H1 (cell line): Measurements from ENCODE around the gene CADPS. TPM values are rescaled to one million over a fixed set of nuclear protein-coding genes. Genes with fewer than 3 reads are reported as not detected.

Source experiments
- CTCF ChIA-PET: fragments of 300-600 bp; sonication (Branson Sonifier 250); formaldehyde crosslinking; loops from one replicate; lab custom pipeline; 2021; ENCODE audit not compliant: partially characterized antibody; lab: Charles Lee
- POLR2A ChIA-PET: fragments of 300-600 bp; sonication (Branson Sonifier 250); formaldehyde crosslinking; loops from one replicate; lab custom pipeline; 2021; ENCODE audit warnings: inconsistent platforms; ENCODE audit not compliant: partially characterized antibody; lab: Charles Lee
- DNase-seq, 2 experiments: peaks; one replicate each; pipeline versions ENCODE4 v3.0.0 to v3.0.0-alpha.2; 2010 to 2022; ENCODE audit warnings: low spot score in 2 of 2, low read depth in 1 of 2, mixed read lengths in 1 of 2
- FAIRE-seq: peaks from 2 replicates; lab custom pipeline; 2011; peaks lifted over from hg19 to GRCh38; lab: Jason Lieb, UNC
- H2AFZ ChIP-seq: 2 replicates; pipeline ENCODE4 v1.8.1; 2012; ENCODE audit warnings: low read length, inconsistent platforms
- H2AK5ac ChIP-seq: 2 replicates; pipeline ENCODE4 v1.6.1; 2013; ENCODE audit warnings: low read depth, low read length
- H2BK120ac ChIP-seq: replicated peaks from 2 replicates; pipeline ENCODE3; 2013; ENCODE audit warnings: low read depth, low read length, inconsistent platforms
- H2BK12ac ChIP-seq: 2 replicates; pipeline ENCODE4 v1.6.1; 2013; ENCODE audit warnings: low read depth, low read length
- H2BK15ac ChIP-seq: 2 replicates; pipeline ENCODE4 v1.6.1; 2013; ENCODE audit warnings: low read length
- H2BK20ac ChIP-seq: 2 replicates; pipeline ENCODE4 v1.6.1; 2013; ENCODE audit warnings: low read length
- H2BK5ac ChIP-seq: 2 replicates; pipeline ENCODE4 v1.6.1; 2013; ENCODE audit warnings: low read depth, low read length
- H3K14ac ChIP-seq: 2 replicates; pipeline ENCODE4 v1.6.1; 2013; ENCODE audit warnings: inconsistent platforms; ENCODE audit not compliant: insufficient read length
- H3K18ac ChIP-seq: 2 replicates; pipeline ENCODE4 v1.6.1; 2013; ENCODE audit warnings: low read length; ENCODE audit errors: extremely low read depth
- H3K23ac ChIP-seq: 2 replicates; pipeline ENCODE4 v1.6.1; 2013; ENCODE audit warnings: inconsistent platforms; ENCODE audit not compliant: insufficient read length
- H3K23me2 ChIP-seq: 2 replicates; pipeline ENCODE4 v1.6.1; 2013; ENCODE audit warnings: low read depth, low read length
- H3K27ac ChIP-seq: 2 replicates; pipeline ENCODE4 v1.6.1; 2011; ENCODE audit warnings: low read depth, low read length, inconsistent platforms
- H3K27me3 ChIP-seq, 4 experiments: replicated peaks in 1 of 4; 1 replicate in 1 of 4; 2 replicates in 3 of 4; pipeline versions ENCODE4 v1.6.1 to v1.8.1; 2011 to 2013; ENCODE audit warnings: low read length in 3 of 4, mild to moderate bottlenecking in 3 of 4, inconsistent platforms in 2 of 4, mixed read lengths in 2 of 4, moderate library complexity in 1 of 4; ENCODE audit not compliant: control insufficient read depth in 3 of 4, insufficient read depth in 3 of 4; ENCODE audit errors: extremely low read depth in 1 of 4
- H3K36me3 ChIP-seq, 4 experiments: 2 replicates each; pipeline versions ENCODE4 v1.6.1 to v1.8.1; 2011 to 2013; ENCODE audit warnings: mild to moderate bottlenecking in 4 of 4, low read length in 3 of 4, moderate library complexity in 2 of 4, control low read depth in 1 of 4, inconsistent platforms in 1 of 4; ENCODE audit not compliant: insufficient read depth in 4 of 4, control insufficient read depth in 2 of 4
- H3K4ac ChIP-seq: replicated peaks from 2 replicates; pipeline ENCODE3; 2013; ENCODE audit warnings: low read length, low read depth, mixed read lengths, inconsistent platforms; ENCODE audit not compliant: insufficient read length
- H3K4me1 ChIP-seq, 4 experiments: replicated peaks in 1 of 4; 1 replicate in 1 of 4; 2 replicates in 3 of 4; pipeline versions ENCODE4 v1.6.1 to v1.8.1; 2011 to 2013; ENCODE audit warnings: low read length in 3 of 4, inconsistent platforms in 2 of 4, mixed read lengths in 1 of 4; ENCODE audit not compliant: insufficient read depth in 4 of 4, control insufficient read depth in 3 of 4
- H3K4me2 ChIP-seq, 2 experiments: 2 replicates each; pipeline versions ENCODE4 v1.6.1 to v1.8.1; 2011 to 2013; ENCODE audit warnings: low read depth in 2 of 2, low read length in 2 of 2, control low read depth in 1 of 2, inconsistent platforms in 1 of 2, mild to moderate bottlenecking in 1 of 2; ENCODE audit not compliant: insufficient read depth in 1 of 2
- H3K4me3 ChIP-seq, 4 experiments: fragments of 200-600, 300-600 bp in 1 of 4; sonication (generic), shearing (Covaris generic), sonication (Bioruptor Twin) in 1 of 4; 2 replicates each; pipeline versions ENCODE4 v1.5.1 to v1.8.1; 2011 to 2016; ENCODE audit warnings: low read length in 4 of 4, low read depth in 3 of 4, control low read depth in 2 of 4, inconsistent platforms in 2 of 4, mild to moderate bottlenecking in 2 of 4, mixed read lengths in 1 of 4, moderate library complexity in 1 of 4; ENCODE audit not compliant: insufficient read depth in 2 of 4; ENCODE audit errors: extremely low read depth in 1 of 4
- H3K56ac ChIP-seq: replicated peaks from 2 replicates; pipeline ENCODE3; 2013; ENCODE audit warnings: low read depth, mild to moderate bottlenecking, mixed read lengths, low read length, inconsistent platforms; ENCODE audit not compliant: insufficient read length
- H3K79me1 ChIP-seq: 2 replicates; pipeline ENCODE4 v1.6.1; 2013; ENCODE audit warnings: low read depth, low read length, control low read depth
- H3K79me2 ChIP-seq, 2 experiments: 2 replicates each; pipeline versions ENCODE4 v1.6.1 to v1.8.1; 2012 to 2013; ENCODE audit warnings: low read length in 2 of 2, mild to moderate bottlenecking in 2 of 2, inconsistent platforms in 1 of 2; ENCODE audit not compliant: insufficient read depth in 2 of 2, control insufficient read depth in 1 of 2
- H3K9ac ChIP-seq, 4 experiments: replicated peaks in 1 of 4; 1 replicate in 1 of 4; 2 replicates in 3 of 4; pipeline versions ENCODE4 v1.6.1 to v1.8.1; 2011 to 2013; ENCODE audit warnings: low read depth in 3 of 4, low read length in 3 of 4, control low read depth in 2 of 4, mild to moderate bottlenecking in 2 of 4, moderate library complexity in 2 of 4, inconsistent platforms in 1 of 4; ENCODE audit errors: extremely low read depth in 1 of 4
- H3K9me3 ChIP-seq, 2 experiments: 2 replicates each; pipeline versions ENCODE4 v1.6.1 to v1.8.1; 2012 to 2013; ENCODE audit warnings: mild to moderate bottlenecking in 2 of 2, moderate library complexity in 2 of 2, control low read depth in 1 of 2, inconsistent platforms in 1 of 2, low read depth in 1 of 2, low read length in 1 of 2, mixed read lengths in 1 of 2; ENCODE audit not compliant: insufficient read depth in 2 of 2
- H4K20me1 ChIP-seq, 2 experiments: replicated peaks in 1 of 2; 2 replicates each; pipeline versions ENCODE3 to v1.8.1; 2011 to 2013; ENCODE audit warnings: inconsistent platforms in 2 of 2, low read length in 2 of 2, mild to moderate bottlenecking in 1 of 2; ENCODE audit not compliant: insufficient read depth in 2 of 2, control insufficient read depth in 1 of 2
- H4K5ac ChIP-seq: 2 replicates; pipeline ENCODE4 v1.6.1; 2013; ENCODE audit warnings: low read length, low read depth, mixed read lengths, inconsistent platforms; ENCODE audit not compliant: insufficient read length
- H4K8ac ChIP-seq: 2 replicates; pipeline ENCODE4 v1.8.0; 2013; ENCODE audit warnings: mild to moderate bottlenecking, moderate library complexity, low read length, inconsistent platforms; ENCODE audit not compliant: insufficient read depth; ENCODE audit errors: extremely low read depth
- H4K91ac ChIP-seq: replicated peaks from 2 replicates; pipeline ENCODE3; 2013; ENCODE audit warnings: low read length, mixed read lengths, inconsistent platforms; ENCODE audit not compliant: insufficient read length
- ASH2L ChIP-seq: fragments of 200-600, 300-600 bp; sonication (generic); IDR thresholded peaks from one replicate; pipeline ENCODE4 v1.7.1; 2017; ENCODE audit warnings: low read length
- CEBPB ChIP-seq: IDR thresholded peaks from 2 replicates; pipeline ENCODE4 v1.6.1; 2012; ENCODE audit warnings: low read depth, low read length
- CHD1 ChIP-seq: IDR thresholded peaks from 2 replicates; pipeline ENCODE4 v1.6.1; 2012; ENCODE audit warnings: low read depth, low read length, improper control_type of control experiment
- RFX5 ChIP-seq: IDR thresholded peaks from 2 replicates; pipeline ENCODE4 v1.6.1; 2011; ENCODE audit warnings: low read depth, low read length, improper control_type of control experiment, borderline replicate concordance
- WGBS, 2 experiments: shearing (Covaris generic) in 1 of 2; methylation state at CpG; one replicate each; pipeline versions ENCODE4 v1.1.6 to v1.1.7; 2013 to 2015; ENCODE audit warnings: low lambda C conversion rate in 2 of 2, mixed read lengths in 2 of 2, inconsistent platforms in 1 of 2, low coverage in 1 of 2, missing lambda C conversion rate in 1 of 2; ENCODE audit not compliant: insufficient replicate concordance in 2 of 2, insufficient coverage in 1 of 2, insufficient read length in 1 of 2; ENCODE audit errors: extremely low coverage in 1 of 2, missing lambda C conversion rate in 1 of 2; 5-methylcytosine and 5-hydroxymethylcytosine counted together
- polyA plus RNA-seq, 7 experiments: library from polyadenylated mRNA; depleted of rRNA in 3 of 7; stranded (reverse) in 5 of 7; unstranded in 2 of 7; fragments of >200 nt in 5 of 7; fragments of 200-250 nt in 2 of 7; gene quantifications; 1 replicate in 5 of 7; 2 replicates in 1 of 7; 4 replicates in 1 of 7; pipeline versions ENCODE4 v1.2.1 to v1.2.3, GENCODE V29; 2011 to 2013; ENCODE audit warnings: missing spikeins in 2 of 7, mixed read lengths in 2 of 7
- total RNA-seq: library from RNA; stranded (reverse); fragmentation: NEBNext Ultra II Directional; extraction: Animal tissue kit (Norgen Biotek cat#: 25700); gene quantifications from 2 replicates; pipeline ENCODE4 v1.2.1, GENCODE V29; 2021

The CADPS gene
- total and polyA plus RNA-seq, 2 of the 8 experiments (the other 6 are each of a cell fraction or from before 2014, with no cell fraction given), result 7.1 to 10.2 TPM

GRCh38 chr3:62777674-62778073, 97.5 kb downstream of the CADPS start:
- Histone ChIP-seq H4K5ac (no peak overlapping the region), H2AK5ac (no peak overlapping the region), H3K79me1 (no peaks in the 10 kb centered on the region), H3K27me3 (no peaks in the 10 kb centered on the region), H3K23ac (no peak overlapping the region), H3K14ac (no peak overlapping the region), H3K23me2 (no peaks in the 10 kb centered on the region), H2BK20ac (no peak overlapping the region), H3K36me3 (no peaks in the 10 kb centered on the region), H4K8ac (no peak overlapping the region), H4K20me1 (no peaks in the 10 kb centered on the region), H2BK120ac (no peak overlapping the region), H3K79me2 (no peaks in the 10 kb centered on the region), H3K9me3 (no peaks in the 10 kb centered on the region), H3K4me1 (no peaks in the 10 kb centered on the region), H3K27ac (no peak overlapping the region), H3K56ac (no peak overlapping the region), H2BK12ac (no peak overlapping the region), H3K4me3 (no peak overlapping the region), H2AFZ (no peak overlapping the region), H2BK5ac (no peak overlapping the region), H3K4ac (no peak overlapping the region), H4K91ac (no peak overlapping the region), H2BK15ac (no peak overlapping the region), H3K9ac (no peak overlapping the region), H3K18ac (no peak overlapping the region), H3K4me2 (no peak overlapping the region)
- WGBS, 2 experiments, result 88% methylated on average over 4 of the region's 4 CpGs; no CpG with 5 or more reads in 1 of the 2 experiments
- FAIRE-seq, result no peak
- no peak for DNase-seq
- TF ChIP-seq ASH2L (no peak), RFX5 (no peak), CEBPB (no peak), CHD1 (no peak)
- POLR2A ChIA-PET, result no interaction called here
- CTCF ChIA-PET, result no interaction called here
